ENCODE results near the gene HAUS7.

HAUS7 gene

GRCh38 chrX:153498453-153498852 is 28.1 kb upstream of the HAUS7 start:
- no peak for DNase-seq

- DNase-seq = no peak
These were observed 26.2 kb upstream of the HAUS7 start for GRCh38 chrX:153496590-153496959.

- DNase-seq = no peak
These were observed 25.7 kb upstream of the HAUS7 start for GRCh38 chrX:153495903-153496589.

GRCh38 chrX:153495362-153495751 is 25.0 kb upstream of the HAUS7 start:
- DNase-seq = no peak

- peak; percentile 2 for DNase-seq
These were observed 24.4 kb upstream of the HAUS7 start, which contains the start of gene BGN for GRCh38 chrX:153494541-153495361. BGN (plus strand) TSS chrX:153494980; CDS start chrX:153504632, 9,652 bp downstream.

GRCh38 chrX:153494061-153494460 is 23.7 kb upstream of the HAUS7 start:
- DNase-seq = no peak

- no peak for DNase-seq
These were observed 22.7 kb upstream of the HAUS7 start for GRCh38 chrX:153493085-153493484.

GRCh38 chrX:153492543-153492942 is 22.2 kb upstream of the HAUS7 start:
- no peak for DNase-seq

GRCh38 chrX:153491918-153492317 is 21.5 kb upstream of the HAUS7 start:
- no peak for DNase-seq

GRCh38 chrX:153491351-153491914 is 21.1 kb upstream of the HAUS7 start:
- DNase-seq = no peak

GRCh38 chrX:153490217-153490930 is 20.0 kb upstream of the HAUS7 start:
- no peak for DNase-seq

GRCh38 chrX:153488231-153488914 is 18.0 kb upstream of the HAUS7 start:
- DNase-seq = no peak

- no peak for DNase-seq
These were observed 17.3 kb upstream of the HAUS7 start for GRCh38 chrX:153487590-153488071.

- no peak for DNase-seq
These were observed 15.8 kb upstream of the HAUS7 start for GRCh38 chrX:153486171-153486570.

- no peak for DNase-seq
These were observed 15.2 kb upstream of the HAUS7 start for GRCh38 chrX:153485396-153486080.

GRCh38 chrX:153482376-153483015 is 12.1 kb upstream of the HAUS7 start:
- no peak for DNase-seq

GRCh38 chrX:153481043-153481442 is 10.7 kb upstream of the HAUS7 start:
- DNase-seq = no peak

- DNase-seq = no peak
These were observed 8.4 kb upstream of the HAUS7 start for GRCh38 chrX:153478746-153479145.

GRCh38 chrX:153477901-153478300 is 7.5 kb upstream of the HAUS7 start:
- DNase-seq = no peak

- no peak for DNase-seq
These were observed 7.0 kb upstream of the HAUS7 start for GRCh38 chrX:153477364-153477857.

GRCh38 chrX:153476666-153477363 is 6.4 kb upstream of the HAUS7 start:
- DNase-seq = no peak
